Measurements from ENCODE around the gene CCDC187. TPM values are rescaled to one million over a fixed set of nuclear protein-coding genes. Genes with fewer than 3 reads are reported as not detected.

Gene CCDC187
- total and polyA plus RNA-seq, 2 of the 8 experiments (the other 6 are each of a cell fraction or from before 2014, with no cell fraction given), result 0.02 TPM; not detected in 1

- peaks cover 0 to 24% (median 20%) of the 10 kb centered on the region in 4 experiments; a peak in 6 of 7 replicates for H3K4me1 ChIP-seq (replicated peaks in 1 of 4; ENCODE audit: control insufficient read depth in 3 of 4, insufficient read depth in 4 of 4, low read length in 3 of 4)
- ChIA-PET CTCF (ENCODE audit: partially characterized antibody) (interaction anchor here (0.5 to 2.9 kb wide), 20 partner anchors 10 to 521 kb away, joined by 3 to 46 read pairs (median 3); partner anchors contain the start of gene DNLZ), POLR2A (ENCODE audit: partially characterized antibody) (interaction anchor here (0.8 to 1.5 kb wide), 4 partner anchors 13 to 405 kb away, joined by 3 to 6 read pairs (median 3); partner anchors contain the start of gene DNLZ)
- WGBS, 2 experiments (ENCODE audit: extremely low coverage in 1 of 2, insufficient coverage in 1 of 2, insufficient read length in 1 of 2, insufficient replicate concordance in 2 of 2, low coverage in 1 of 2, low lambda C conversion rate in 2 of 2, missing lambda C conversion rate in 1 of 2), result 88% methylated on average over 19 of the region's 24 CpGs; no CpG with 5 or more reads in 1 of the 2 experiments
- H3K23me2 ChIP-seq (ENCODE audit: low read depth, low read length), result peaks cover 4% of the 10 kb centered on the region; the same call in 1 of the 2 replicates
- H3K14ac ChIP-seq (ENCODE audit: insufficient read length), result no peak overlapping the region
- no peak overlapping the region for H4K91ac ChIP-seq (replicated peaks; ENCODE audit: insufficient read length, low read length)
- H3K36me3 ChIP-seq (ENCODE audit: control insufficient read depth in 2 of 4, insufficient read depth in 4 of 4, low read length in 3 of 4), result no peaks in the 10 kb centered on the region
- H3K23ac ChIP-seq (ENCODE audit: insufficient read length), result no peak overlapping the region
- H4K8ac ChIP-seq (ENCODE audit: extremely low read depth, insufficient read depth, low read length), result peak overlapping the region; percentile 68; the same call in 1 of the 2 replicates
- peak overlapping the region; percentile 72; the same call in 1 of the 2 replicates for H2BK20ac ChIP-seq (ENCODE audit: low read length)
- H3K79me1 ChIP-seq (ENCODE audit: low read depth, low read length), result no peaks in the 10 kb centered on the region
- no peak overlapping the region for H3K56ac ChIP-seq (replicated peaks; ENCODE audit: insufficient read length, low read depth, low read length)
- H3K4me2 ChIP-seq (ENCODE audit: insufficient read depth in 1 of 2, low read depth in 2 of 2, low read length in 2 of 2), result no peak overlapping the region
- H3K4ac ChIP-seq (replicated peaks; ENCODE audit: insufficient read length, low read depth, low read length), result peak overlapping the region; percentile 14
- H2BK120ac ChIP-seq (replicated peaks; ENCODE audit: low read depth, low read length), result no peak overlapping the region
- no peak overlapping the region; the same call in none of the 2 replicates for H3K18ac ChIP-seq (ENCODE audit: extremely low read depth, low read length)
- H2AK5ac ChIP-seq (ENCODE audit: low read depth, low read length), result peak overlapping the region; percentile 70; the same call in 1 of the 2 replicates
- H2BK15ac ChIP-seq (ENCODE audit: low read length), result peak overlapping the region; percentile 46; the same call in 1 of the 2 replicates
- H3K27me3 ChIP-seq (replicated peaks in 1 of 4; ENCODE audit: control insufficient read depth in 3 of 4, extremely low read depth in 1 of 4, insufficient read depth in 3 of 4, low read length in 3 of 4), result no peaks in the 10 kb centered on the region
- no peak for DNase-seq (ENCODE audit: low read depth in 1 of 2, low spot score in 2 of 2)
- H3K4me3 ChIP-seq (ENCODE audit: extremely low read depth in 1 of 4, insufficient read depth in 2 of 4, low read depth in 3 of 4, low read length in 4 of 4), result no peak overlapping the region
- H4K5ac ChIP-seq (ENCODE audit: insufficient read length, low read depth, low read length), result no peak overlapping the region
- TF ChIP-seq SIN3A (conservative IDR thresholded peaks at IDR 0.05 in 1 of 2, IDR thresholded peaks at IDR 0.05 in 1 of 2; ENCODE audit: low read depth in 1 of 2, low read length in 2 of 2) (0 out of 4 replicates have a peak, but pooled peaks of 1 of the 2 experiments have one; percentile 40), RAD21 (IDR thresholded peaks at IDR 0.05 in 1 of 2, conservative IDR thresholded peaks at IDR 0.05 in 1 of 2; ENCODE audit: low read depth in 2 of 2, low read length in 2 of 2) (peak; percentile 18 to 40; a peak in 2 of 4 replicates), CTCF (IDR thresholded peaks at IDR 0.05; ENCODE audit: control extremely low read depth in 1 of 3, insufficient read depth in 1 of 3, low read depth in 1 of 3, low read length in 3 of 3) (peak in 2 of 3 experiments; percentile 24 to 42; a peak in 2 of 4 replicates), TEAD4 (IDR thresholded peaks at IDR 0.05; ENCODE audit: low read depth, low read length) (no peak)
- H3K9ac ChIP-seq (replicated peaks in 1 of 4; ENCODE audit: extremely low read depth in 1 of 4, low read depth in 3 of 4, low read length in 3 of 4), result no peak overlapping the region
- H3K9me3 ChIP-seq (ENCODE audit: insufficient read depth in 2 of 2, low read depth in 1 of 2, low read length in 1 of 2), result no peaks in the 10 kb centered on the region
- no peak for FAIRE-seq
- no peak overlapping the region for H3K27ac ChIP-seq (ENCODE audit: low read depth, low read length)
- H4K20me1 ChIP-seq (replicated peaks in 1 of 2; ENCODE audit: control insufficient read depth in 1 of 2, insufficient read depth in 2 of 2, low read length in 2 of 2), result peaks cover 0 to 3% of the 10 kb centered on the region in 2 experiments
- H2BK12ac ChIP-seq (ENCODE audit: low read depth, low read length), result peak overlapping the region; percentile 92; the same call in 1 of the 2 replicates
- peak overlapping the region; percentile 88; the same call in 1 of the 2 replicates for H2BK5ac ChIP-seq (ENCODE audit: low read depth, low read length)
- H3K79me2 ChIP-seq (ENCODE audit: control insufficient read depth in 1 of 2, insufficient read depth in 2 of 2, low read length in 2 of 2), result no peaks in the 10 kb centered on the region
- no peak overlapping the region for H2AFZ ChIP-seq (ENCODE audit: low read length)
These were observed 20.8 kb upstream of the CCDC187 start for GRCh38 chr9:136324501-136325300.
